ENCODE measurements around the gene WDFY4. TPM values are rescaled to one million over a fixed set of nuclear protein-coding genes. Genes with fewer than 3 reads are reported as not detected.

Gene WDFY4
- total RNA-seq, 1 experiment from 2014 or later, result not detected

DNA sequence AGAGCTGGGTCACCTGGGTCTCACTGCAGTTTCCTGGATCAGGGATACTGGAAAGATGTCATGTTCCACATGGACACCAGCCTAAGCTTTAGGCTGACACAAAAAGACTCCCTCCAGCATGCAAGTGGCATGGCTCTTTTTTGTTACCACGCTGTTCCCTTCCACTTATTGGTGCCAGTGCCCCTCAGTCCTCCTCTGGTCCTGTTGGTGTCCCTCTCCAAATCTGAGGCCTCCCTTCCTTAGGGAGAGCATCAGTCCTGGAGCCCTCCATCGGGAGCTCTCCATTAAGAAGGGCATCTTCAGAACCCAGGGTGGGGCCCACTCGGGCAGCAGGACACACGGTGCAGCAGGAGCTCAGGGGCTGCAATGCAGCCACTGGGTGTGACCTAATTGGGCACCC, 331.0 kb downstream of the WDFY4 start:
- Histone ChIP-seq H3K23me2 (ENCODE audit: insufficient read length, low read depth, low read length, poor library complexity, severe bottlenecking) (no peaks in the 10 kb centered on the region), H3K79me2 (ENCODE audit: insufficient read depth, low read length) (no peaks in the 10 kb centered on the region), H2BK15ac (ENCODE audit: low read depth, low read length) (no peak overlapping the region), H4K91ac (ENCODE audit: insufficient read length, low read depth, low read length) (no peak overlapping the region), H2AK5ac (ENCODE audit: insufficient read length, low read length) (no peak overlapping the region), H3K9ac (ENCODE audit: extremely low read depth, insufficient read length, low read length) (no peak overlapping the region), H4K20me1 (ENCODE audit: control insufficient read depth, insufficient read depth, insufficient read length) (no peaks in the 10 kb centered on the region), H3K14ac (ENCODE audit: insufficient read depth, low read length) (no peak overlapping the region), H3K27me3 (ENCODE audit: insufficient read depth, low read length) (no peaks in the 10 kb centered on the region), H2BK5ac (ENCODE audit: insufficient read length, low read length) (no peak overlapping the region), H3T11ph (ENCODE audit: low read length) (no peak overlapping the region), H3K4ac (ENCODE audit: low read depth, low read length) (no peak overlapping the region), H2BK120ac (ENCODE audit: low read depth, low read length, poor library complexity, severe bottlenecking) (no peak overlapping the region), H3K18ac (ENCODE audit: insufficient read length, low read depth, low read length) (no peak overlapping the region), H2BK20ac (ENCODE audit: low read depth, low read length, poor library complexity, severe bottlenecking) (no peak overlapping the region), H3K4me1 (ENCODE audit: insufficient read depth, low read length) (no peaks in the 10 kb centered on the region), H3K56ac (ENCODE audit: insufficient read length, low read depth, low read length) (no peak overlapping the region), H2BK12ac (ENCODE audit: insufficient read length, low read depth, low read length) (no peak overlapping the region), H4K8ac (replicated peaks; ENCODE audit: insufficient read length, low read depth, low read length) (no peak overlapping the region), H3K4me2 (ENCODE audit: insufficient read depth, insufficient read length, low read length) (no peak overlapping the region), H3K9me3 (ENCODE audit: control insufficient read depth, low read depth, low read length) (no peaks in the 10 kb centered on the region), H3K79me1 (ENCODE audit: insufficient read depth, low read depth, low read length, poor library complexity, severe bottlenecking) (no peaks in the 10 kb centered on the region), H4K5ac (ENCODE audit: insufficient read length, low read depth, low read length) (no peak overlapping the region), H2AFZ (ENCODE audit: low read length) (no peak overlapping the region), H3K27ac (ENCODE audit: insufficient read length, low read depth, low read length) (no peak overlapping the region), H3K23ac (ENCODE audit: insufficient read length, low read depth, low read length) (no peak overlapping the region)
- H3K9me3 Mint-ChIP-seq, result no peaks in the 10 kb centered on the region
- no peaks in the 10 kb centered on the region for H3K36me3 Mint-ChIP-seq (ENCODE audit: insufficient read depth in 1 of 3, low read depth in 3 of 3)
- DNase-seq, result no peak
- peaks cover 9 to 12% of the 10 kb centered on the region in 2 experiments for H3K4me1 Mint-ChIP-seq
- no peak overlapping the region for H3K4me3 Mint-ChIP-seq
- peaks cover 3% of the 10 kb centered on the region for H3K27me3 Mint-ChIP-seq (ENCODE audit: low read depth)
- H3K27ac Mint-ChIP-seq, result no peak overlapping the region
- TF ChIP-seq, protein P1, sequence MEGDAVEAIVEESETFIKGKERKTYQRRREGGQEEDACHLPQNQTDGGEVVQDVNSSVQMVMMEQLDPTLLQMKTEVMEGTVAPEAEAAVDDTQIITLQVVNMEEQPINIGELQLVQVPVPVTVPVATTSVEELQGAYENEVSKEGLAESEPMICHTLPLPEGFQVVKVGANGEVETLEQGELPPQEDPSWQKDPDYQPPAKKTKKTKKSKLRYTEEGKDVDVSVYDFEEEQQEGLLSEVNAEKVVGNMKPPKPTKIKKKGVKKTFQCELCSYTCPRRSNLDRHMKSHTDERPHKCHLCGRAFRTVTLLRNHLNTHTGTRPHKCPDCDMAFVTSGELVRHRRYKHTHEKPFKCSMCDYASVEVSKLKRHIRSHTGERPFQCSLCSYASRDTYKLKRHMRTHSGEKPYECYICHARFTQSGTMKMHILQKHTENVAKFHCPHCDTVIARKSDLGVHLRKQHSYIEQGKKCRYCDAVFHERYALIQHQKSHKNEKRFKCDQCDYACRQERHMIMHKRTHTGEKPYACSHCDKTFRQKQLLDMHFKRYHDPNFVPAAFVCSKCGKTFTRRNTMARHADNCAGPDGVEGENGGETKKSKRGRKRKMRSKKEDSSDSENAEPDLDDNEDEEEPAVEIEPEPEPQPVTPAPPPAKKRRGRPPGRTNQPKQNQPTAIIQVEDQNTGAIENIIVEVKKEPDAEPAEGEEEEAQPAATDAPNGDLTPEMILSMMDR (conservative IDR thresholded peaks at IDR 0.05), result no peak
- WGBS (ENCODE audit: extremely low coverage, insufficient read length, low lambda C conversion rate), result no CpG with 5 or more reads among the region's 4 CpGs

Data from H9 (cell line).